HepG2 (cell line): ENCODE data around the gene PLOD2. TPM values are rescaled to one million over a fixed set of nuclear protein-coding genes. Genes with fewer than 3 reads are reported as not detected.

Experiments used
- ARHGAP35 ChIP-seq: sonication (generic); formaldehyde crosslinking; IDR thresholded peaks from 2 replicates; pipeline ENCODE4 v1.9.0; 2022; ENCODE audit warnings: mild to moderate bottlenecking, inconsistent platforms, moderate library complexity, missing genetic modification reagents, borderline replicate concordance
- HNRNPL ChIP-seq: fragments of 200-400 bp; formaldehyde crosslinking; IDR thresholded peaks from 2 replicates; pipeline ENCODE4 v1.6.1; 2017; ENCODE audit warnings: mild to moderate bottlenecking, low read depth, low read length
- KLF15 ChIP-seq: sonication (generic); formaldehyde crosslinking; IDR thresholded peaks from 2 replicates; pipeline ENCODE4 v1.8.1; 2023; ENCODE audit warnings: borderline replicate concordance, mild to moderate bottlenecking, inconsistent platforms, missing genetic modification reagents, mixed read lengths
- MED8 ChIP-seq: sonication (generic); formaldehyde crosslinking; IDR thresholded peaks from 2 replicates; pipeline ENCODE4 v1.8.1; 2023; ENCODE audit warnings: mild to moderate bottlenecking, missing genetic modification reagents; ENCODE audit not compliant: insufficient replicate concordance
- SALL1 ChIP-seq: sonication (generic); formaldehyde crosslinking; IDR thresholded peaks from 2 replicates; pipeline ENCODE4 v1.8.0; 2022; ENCODE audit warnings: mild to moderate bottlenecking, missing genetic modification reagents
- SOX13 ChIP-seq, 3 experiments: fragments of 450-650 bp in 1 of 3; sonication (generic) in 1 of 3; formaldehyde crosslinking in 1 of 3; IDR thresholded peaks in 2 of 3; conservative IDR thresholded peaks in 1 of 3; 2 replicates each; pipeline versions ENCODE4 v1.5.0 to v1.6.1; 2016 to 2020; ENCODE audit warnings: antibody characterized with exemption in 1 of 3, mild to moderate bottlenecking in 1 of 3, missing compliant biosample characterization in 1 of 3, missing genetic modification reagents in 1 of 3, moderate library complexity in 1 of 3
- SOX5 ChIP-seq: IDR thresholded peaks from 2 replicates; pipeline ENCODE4 v1.6.1; 2016; ENCODE audit warnings: borderline replicate concordance
- ZNF354B ChIP-seq: sonication (generic); formaldehyde crosslinking; IDR thresholded peaks from 2 replicates; pipeline ENCODE4 v1.8.0; 2022; ENCODE audit warnings: mild to moderate bottlenecking, missing genetic modification reagents
- polyA plus RNA-seq, 8 experiments: library from polyadenylated mRNA; depleted of rRNA in 3 of 8; stranded (reverse) in 7 of 8; unstranded in 1 of 8; fragments of >200 nt; fragmentation: Illumina TruSeq in 4 of 8; extraction: Trizol in 4 of 8; gene quantifications; 2 replicates each; pipeline versions ENCODE4 v1.2.1 to v1.2.3, GENCODE V29; 2011 to 2016; ENCODE audit warnings: low read depth in 4 of 8, missing spikeins in 1 of 8, mixed read lengths in 1 of 8; ENCODE audit not compliant: insufficient read depth in 1 of 8
- total RNA-seq, 5 experiments: library from RNA; depleted of rRNA; stranded (reverse); fragments of >200 nt; fragmentation: Illumina TruSeq; extraction: Trizol; gene quantifications; 2 replicates each; pipeline ENCODE4 v1.2.3, GENCODE V29; 2016; ENCODE audit warnings: low read depth in 1 of 5
- TF ChIP-seq, protein P1 (sequence below): sonication (generic); formaldehyde crosslinking; IDR thresholded peaks from 2 replicates; pipeline ENCODE4 v1.5.0; 2020; ENCODE audit warnings: missing genetic modification reagents
- TF ChIP-seq, protein P2 (sequence below): sonication (generic); formaldehyde crosslinking; IDR thresholded peaks from 2 replicates; pipeline ENCODE4 v1.5.1; 2020; ENCODE audit warnings: missing genetic modification reagents, mild to moderate bottlenecking, borderline replicate concordance
- TF ChIP-seq, protein P3 (sequence below): conservative IDR thresholded peaks from 2 replicates; pipeline ENCODE4 v1.6.1; 2018; ENCODE audit warnings: missing genetic modification reagents
- TF ChIP-seq, protein P4 (sequence below): sonication (generic); formaldehyde crosslinking; IDR thresholded peaks from 2 replicates; pipeline ENCODE4 v1.8.1; 2023; ENCODE audit warnings: mild to moderate bottlenecking, inconsistent platforms, moderate library complexity, missing genetic modification reagents, borderline replicate concordance
- TF ChIP-seq, protein P5 (sequence below): fragments of 450-650 bp; IDR thresholded peaks from 2 replicates; pipeline ENCODE4 v1.6.1; 2017
- TF ChIP-seq, protein P6 (sequence below): sonication (generic); formaldehyde crosslinking; IDR thresholded peaks from 2 replicates; pipeline ENCODE4 v1.8.1; 2023; ENCODE audit warnings: mild to moderate bottlenecking, moderate library complexity, missing genetic modification reagents
- TF ChIP-seq, protein P7 (sequence below): sonication (generic); formaldehyde crosslinking; IDR thresholded peaks from 2 replicates; pipeline ENCODE4 v1.8.0; 2022; ENCODE audit warnings: mild to moderate bottlenecking, missing genetic modification reagents
- TF ChIP-seq, protein P8 (sequence below): sonication (generic); formaldehyde crosslinking; IDR thresholded peaks from 2 replicates; pipeline ENCODE4 v1.8.1; 2023; ENCODE audit warnings: mild to moderate bottlenecking, missing genetic modification reagents
- TF ChIP-seq, protein P9 (sequence below): sonication (generic); formaldehyde crosslinking; IDR thresholded peaks from 2 replicates; pipeline ENCODE4 v1.4.0; 2020; ENCODE audit warnings: missing genetic modification reagents

PLOD2 gene
- total and polyA plus RNA-seq, 2 of the 13 experiments (the other 11 are each of a cell fraction or from before 2014, with no cell fraction given) = 107 to 161 TPM

DNA sequence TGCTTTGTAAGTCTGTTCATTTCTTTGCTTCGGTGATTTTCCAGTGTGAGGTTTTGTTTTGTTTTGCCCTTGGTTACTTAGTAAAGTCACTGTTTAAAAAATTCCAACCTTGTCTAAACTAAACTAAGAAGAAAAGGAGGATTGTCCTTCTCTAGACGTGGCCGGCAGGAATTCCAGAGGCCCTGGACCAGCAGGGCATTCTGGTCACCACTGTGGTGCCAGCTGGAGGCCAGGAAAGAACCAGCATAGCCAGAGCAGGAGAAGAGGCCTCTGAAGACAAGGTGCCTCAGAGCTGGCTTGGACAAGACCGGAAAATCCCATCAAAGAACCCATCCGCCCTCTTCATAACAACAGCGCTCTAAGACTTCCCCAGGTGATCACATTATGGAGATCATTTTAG lies 8.2 kb downstream of the PLOD2 start (continued):
- TF ChIP-seq ZNF354B (CRISPR knock-in tag) = no peak
- TF ChIP-seq, protein P1, sequence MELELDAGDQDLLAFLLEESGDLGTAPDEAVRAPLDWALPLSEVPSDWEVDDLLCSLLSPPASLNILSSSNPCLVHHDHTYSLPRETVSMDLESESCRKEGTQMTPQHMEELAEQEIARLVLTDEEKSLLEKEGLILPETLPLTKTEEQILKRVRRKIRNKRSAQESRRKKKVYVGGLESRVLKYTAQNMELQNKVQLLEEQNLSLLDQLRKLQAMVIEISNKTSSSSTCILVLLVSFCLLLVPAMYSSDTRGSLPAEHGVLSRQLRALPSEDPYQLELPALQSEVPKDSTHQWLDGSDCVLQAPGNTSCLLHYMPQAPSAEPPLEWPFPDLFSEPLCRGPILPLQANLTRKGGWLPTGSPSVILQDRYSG = no peak
- TF ChIP-seq, protein P2, sequence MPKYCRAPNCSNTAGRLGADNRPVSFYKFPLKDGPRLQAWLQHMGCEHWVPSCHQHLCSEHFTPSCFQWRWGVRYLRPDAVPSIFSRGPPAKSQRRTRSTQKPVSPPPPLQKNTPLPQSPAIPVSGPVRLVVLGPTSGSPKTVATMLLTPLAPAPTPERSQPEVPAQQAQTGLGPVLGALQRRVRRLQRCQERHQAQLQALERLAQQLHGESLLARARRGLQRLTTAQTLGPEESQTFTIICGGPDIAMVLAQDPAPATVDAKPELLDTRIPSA (CRISPR knock-in tag) = no peak
- TF ChIP-seq, protein P3, sequence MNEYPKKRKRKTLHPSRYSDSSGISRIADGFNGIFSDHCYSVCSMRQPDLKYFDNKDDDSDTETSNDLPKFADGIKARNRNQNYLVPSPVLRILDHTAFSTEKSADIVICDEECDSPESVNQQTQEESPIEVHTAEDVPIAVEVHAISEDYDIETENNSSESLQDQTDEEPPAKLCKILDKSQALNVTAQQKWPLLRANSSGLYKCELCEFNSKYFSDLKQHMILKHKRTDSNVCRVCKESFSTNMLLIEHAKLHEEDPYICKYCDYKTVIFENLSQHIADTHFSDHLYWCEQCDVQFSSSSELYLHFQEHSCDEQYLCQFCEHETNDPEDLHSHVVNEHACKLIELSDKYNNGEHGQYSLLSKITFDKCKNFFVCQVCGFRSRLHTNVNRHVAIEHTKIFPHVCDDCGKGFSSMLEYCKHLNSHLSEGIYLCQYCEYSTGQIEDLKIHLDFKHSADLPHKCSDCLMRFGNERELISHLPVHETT (CRISPR knock-in tag) = no peak
- TF ChIP-seq, protein P4, sequence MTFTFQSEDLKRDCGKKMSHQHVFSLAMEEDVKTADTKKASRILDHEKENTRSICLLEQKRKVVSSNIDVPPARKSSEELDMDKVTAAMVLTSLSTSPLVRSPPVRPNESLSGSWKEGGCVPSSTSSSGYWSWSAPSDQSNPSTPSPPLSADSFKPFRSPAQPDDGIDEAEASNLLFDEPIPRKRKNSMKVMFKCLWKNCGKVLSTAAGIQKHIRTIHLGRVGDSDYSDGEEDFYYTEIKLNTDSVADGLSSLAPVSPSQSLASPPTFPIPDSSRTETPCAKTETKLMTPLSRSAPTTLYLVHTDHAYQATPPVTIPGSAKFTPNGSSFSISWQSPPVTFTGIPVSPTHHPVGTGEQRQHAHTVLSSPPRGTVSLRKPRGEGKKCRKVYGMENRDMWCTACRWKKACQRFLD (CRISPR knock-in tag) = no peak
- TF ChIP-seq, protein P5, sequence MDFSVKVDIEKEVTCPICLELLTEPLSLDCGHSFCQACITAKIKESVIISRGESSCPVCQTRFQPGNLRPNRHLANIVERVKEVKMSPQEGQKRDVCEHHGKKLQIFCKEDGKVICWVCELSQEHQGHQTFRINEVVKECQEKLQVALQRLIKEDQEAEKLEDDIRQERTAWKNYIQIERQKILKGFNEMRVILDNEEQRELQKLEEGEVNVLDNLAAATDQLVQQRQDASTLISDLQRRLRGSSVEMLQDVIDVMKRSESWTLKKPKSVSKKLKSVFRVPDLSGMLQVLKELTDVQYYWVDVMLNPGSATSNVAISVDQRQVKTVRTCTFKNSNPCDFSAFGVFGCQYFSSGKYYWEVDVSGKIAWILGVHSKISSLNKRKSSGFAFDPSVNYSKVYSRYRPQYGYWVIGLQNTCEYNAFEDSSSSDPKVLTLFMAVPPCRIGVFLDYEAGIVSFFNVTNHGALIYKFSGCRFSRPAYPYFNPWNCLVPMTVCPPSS = no peak
- TF ChIP-seq, protein P6, sequence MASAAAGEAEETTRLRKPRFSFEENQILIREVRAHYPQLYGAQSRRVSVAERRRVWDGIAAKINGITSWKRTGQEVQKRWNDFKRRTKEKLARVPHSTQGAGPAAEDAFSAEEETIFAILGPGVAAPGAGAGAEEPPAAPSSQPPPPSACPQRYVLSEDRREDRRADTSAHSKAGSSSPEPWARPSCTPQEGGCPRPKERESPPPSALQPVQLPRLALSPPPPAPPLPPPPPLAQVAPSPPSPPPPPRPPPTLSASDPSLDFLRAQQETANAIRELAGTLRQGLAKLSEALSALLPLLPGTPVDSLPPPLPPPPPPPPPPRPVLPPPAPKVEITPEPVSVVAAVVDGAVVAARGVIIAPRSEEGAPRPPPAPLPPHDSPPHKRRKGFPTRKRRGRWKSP = no peak
- TF ChIP-seq, protein P7, sequence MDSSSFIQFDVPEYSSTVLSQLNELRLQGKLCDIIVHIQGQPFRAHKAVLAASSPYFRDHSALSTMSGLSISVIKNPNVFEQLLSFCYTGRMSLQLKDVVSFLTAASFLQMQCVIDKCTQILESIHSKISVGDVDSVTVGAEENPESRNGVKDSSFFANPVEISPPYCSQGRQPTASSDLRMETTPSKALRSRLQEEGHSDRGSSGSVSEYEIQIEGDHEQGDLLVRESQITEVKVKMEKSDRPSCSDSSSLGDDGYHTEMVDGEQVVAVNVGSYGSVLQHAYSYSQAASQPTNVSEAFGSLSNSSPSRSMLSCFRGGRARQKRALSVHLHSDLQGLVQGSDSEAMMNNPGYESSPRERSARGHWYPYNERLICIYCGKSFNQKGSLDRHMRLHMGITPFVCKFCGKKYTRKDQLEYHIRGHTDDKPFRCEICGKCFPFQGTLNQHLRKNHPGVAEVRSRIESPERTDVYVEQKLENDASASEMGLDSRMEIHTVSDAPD (CRISPR knock-in tag) = peak; percentile 66; the same call in 1 of the 2 replicates
- TF ChIP-seq SALL1 (CRISPR knock-in tag) = no peak
- no peak for TF ChIP-seq KLF15 (CRISPR knock-in tag)
- TF ChIP-seq SOX5 = peak; percentile 14; the same call in 1 of the 2 replicates
- TF ChIP-seq, protein P8, sequence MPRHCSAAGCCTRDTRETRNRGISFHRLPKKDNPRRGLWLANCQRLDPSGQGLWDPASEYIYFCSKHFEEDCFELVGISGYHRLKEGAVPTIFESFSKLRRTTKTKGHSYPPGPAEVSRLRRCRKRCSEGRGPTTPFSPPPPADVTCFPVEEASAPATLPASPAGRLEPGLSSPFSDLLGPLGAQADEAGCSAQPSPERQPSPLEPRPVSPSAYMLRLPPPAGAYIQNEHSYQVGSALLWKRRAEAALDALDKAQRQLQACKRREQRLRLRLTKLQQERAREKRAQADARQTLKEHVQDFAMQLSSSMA (CRISPR knock-in tag) = no peak
- TF ChIP-seq, protein P9, sequence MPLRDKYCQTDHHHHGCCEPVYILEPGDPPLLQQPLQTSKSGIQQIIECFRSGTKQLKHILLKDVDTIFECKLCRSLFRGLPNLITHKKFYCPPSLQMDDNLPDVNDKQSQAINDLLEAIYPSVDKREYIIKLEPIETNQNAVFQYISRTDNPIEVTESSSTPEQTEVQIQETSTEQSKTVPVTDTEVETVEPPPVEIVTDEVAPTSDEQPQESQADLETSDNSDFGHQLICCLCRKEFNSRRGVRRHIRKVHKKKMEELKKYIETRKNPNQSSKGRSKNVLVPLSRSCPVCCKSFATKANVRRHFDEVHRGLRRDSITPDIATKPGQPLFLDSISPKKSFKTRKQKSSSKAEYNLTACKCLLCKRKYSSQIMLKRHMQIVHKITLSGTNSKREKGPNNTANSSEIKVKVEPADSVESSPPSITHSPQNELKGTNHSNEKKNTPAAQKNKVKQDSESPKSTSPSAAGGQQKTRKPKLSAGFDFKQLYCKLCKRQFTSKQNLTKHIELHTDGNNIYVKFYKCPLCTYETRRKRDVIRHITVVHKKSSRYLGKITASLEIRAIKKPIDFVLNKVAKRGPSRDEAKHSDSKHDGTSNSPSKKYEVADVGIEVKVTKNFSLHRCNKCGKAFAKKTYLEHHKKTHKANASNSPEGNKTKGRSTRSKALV = no peak
- no peak for TF ChIP-seq SOX13 (IDR thresholded peaks at IDR 0.05)
- TF ChIP-seq SOX13 (CRISPR knock-in tag; conservative IDR thresholded peaks at IDR 0.05 in 1 of 2, IDR thresholded peaks at IDR 0.05 in 1 of 2) = peak in 1 of 2 experiments; percentile 62; a peak in 2 of 4 replicates
- TF ChIP-seq MED8 (CRISPR knock-in tag) = no peak
- 0 out of 2 replicates have a peak, but pooled peaks have one; percentile 30 for TF ChIP-seq HNRNPL
- TF ChIP-seq ARHGAP35 (CRISPR knock-in tag) = no peak
